Measurements from ENCODE around the gene CT55. TPM values are rescaled to one million over a fixed set of nuclear protein-coding genes. Genes with fewer than 3 reads are reported as not detected.
"Not testable (repeated sequence)": the region's sequence is repeated elsewhere in the genome, so short reads cannot be mapped to it uniquely, and the experiment has no call there.

CT55 gene
- total RNA-seq, 1 donor from 2014 or later, result not detected

DNA sequence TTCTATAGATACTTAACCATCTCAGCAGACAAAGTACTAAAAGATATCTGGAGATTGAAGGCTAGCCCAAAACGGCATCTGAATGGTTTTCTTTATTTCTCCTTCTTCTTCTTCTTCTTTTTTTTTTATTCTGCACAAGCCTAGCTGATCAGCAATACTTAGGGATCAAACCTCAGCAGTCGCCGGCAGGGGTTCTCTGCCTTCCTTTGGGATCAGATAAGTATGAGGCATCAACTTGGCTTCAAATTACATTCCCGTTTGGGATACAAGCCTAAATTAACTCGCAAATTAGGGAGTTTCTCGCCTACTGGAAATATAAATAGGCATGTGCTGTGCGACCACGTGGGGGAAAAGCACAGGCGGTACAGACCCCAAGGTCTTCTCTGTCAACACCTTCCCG is 730 bp downstream of the CT55 start:
- H2AFZ ChIP-seq (replicated peaks), result no peak overlapping the region
- H3F3A ChIP-seq (ENCODE audit: low read depth), result no peaks in the 10 kb centered on the region
- no peaks in the 10 kb centered on the region for H3K36me3 Mint-ChIP-seq
- H3K4me1 Mint-ChIP-seq, result no peaks in the 10 kb centered on the region
- H4K20me1 ChIP-seq (ENCODE audit: low read depth), result no peaks in the 10 kb centered on the region
- no peak overlapping the region for H3K9ac ChIP-seq
- H3K27ac ChIP-seq, result no peak overlapping the region
- H3K4me1 ChIP-seq, result no peaks in the 10 kb centered on the region
- no peak overlapping the region for H3K4me2 ChIP-seq
- H3K4me3 ChIP-seq, result no peak overlapping the region
- no peaks in the 10 kb centered on the region for H3K36me3 ChIP-seq
- H3K79me2 ChIP-seq (ENCODE audit: low read depth), result no peaks in the 10 kb centered on the region
- DNase-seq (ENCODE audit: low spot score), result no peak
- TF ChIP-seq EZH2phosphoT487 (IDR thresholded peaks at IDR 0.05) (no peak), EZH2 (IDR thresholded peaks at IDR 0.05) (no peak)
- TF ChIP-seq, protein P1, sequence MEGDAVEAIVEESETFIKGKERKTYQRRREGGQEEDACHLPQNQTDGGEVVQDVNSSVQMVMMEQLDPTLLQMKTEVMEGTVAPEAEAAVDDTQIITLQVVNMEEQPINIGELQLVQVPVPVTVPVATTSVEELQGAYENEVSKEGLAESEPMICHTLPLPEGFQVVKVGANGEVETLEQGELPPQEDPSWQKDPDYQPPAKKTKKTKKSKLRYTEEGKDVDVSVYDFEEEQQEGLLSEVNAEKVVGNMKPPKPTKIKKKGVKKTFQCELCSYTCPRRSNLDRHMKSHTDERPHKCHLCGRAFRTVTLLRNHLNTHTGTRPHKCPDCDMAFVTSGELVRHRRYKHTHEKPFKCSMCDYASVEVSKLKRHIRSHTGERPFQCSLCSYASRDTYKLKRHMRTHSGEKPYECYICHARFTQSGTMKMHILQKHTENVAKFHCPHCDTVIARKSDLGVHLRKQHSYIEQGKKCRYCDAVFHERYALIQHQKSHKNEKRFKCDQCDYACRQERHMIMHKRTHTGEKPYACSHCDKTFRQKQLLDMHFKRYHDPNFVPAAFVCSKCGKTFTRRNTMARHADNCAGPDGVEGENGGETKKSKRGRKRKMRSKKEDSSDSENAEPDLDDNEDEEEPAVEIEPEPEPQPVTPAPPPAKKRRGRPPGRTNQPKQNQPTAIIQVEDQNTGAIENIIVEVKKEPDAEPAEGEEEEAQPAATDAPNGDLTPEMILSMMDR (IDR thresholded peaks at IDR 0.05), result no peak
- no peaks in the 10 kb centered on the region for H3K27me3 ChIP-seq
- H3K27me3 Mint-ChIP-seq (ENCODE audit: insufficient read depth, low read depth), result no peaks in the 10 kb centered on the region
- no peaks in the 10 kb centered on the region for H3K9me3 ChIP-seq (ENCODE audit: low read depth)
- no peaks in the 10 kb centered on the region for H3K9me3 Mint-ChIP-seq
- H3K4me3 Mint-ChIP-seq, result no peak overlapping the region
- H3K27ac Mint-ChIP-seq, result no peak overlapping the region

DNA sequence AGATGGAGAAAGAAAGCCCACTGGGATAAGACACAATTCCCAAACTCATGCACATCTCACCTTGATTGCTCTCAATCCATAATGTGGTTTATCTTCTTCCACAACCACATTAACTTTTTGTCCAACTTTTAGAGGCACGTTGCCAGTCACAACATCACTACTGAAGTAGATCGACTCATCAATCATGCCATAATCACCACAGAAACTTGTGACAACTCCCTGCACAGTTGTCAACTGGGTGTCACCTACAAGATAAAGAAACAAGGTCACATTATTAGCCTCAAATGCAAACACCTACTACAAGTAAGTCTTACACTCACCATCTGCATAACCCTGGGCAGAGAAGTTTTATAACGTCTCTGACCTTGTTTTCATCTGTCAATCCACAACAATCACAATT is 1.7 kb downstream of the CT55 start:
- not testable (repeated sequence) for H3K4me3 Mint-ChIP-seq; H2AFZ ChIP-seq (replicated peaks); H3K27ac ChIP-seq; H3K4me1 ChIP-seq; H3F3A ChIP-seq (ENCODE audit: low read depth); H3K9ac ChIP-seq; H3K9me3 ChIP-seq (ENCODE audit: low read depth); H3K4me2 ChIP-seq; H3K36me3 Mint-ChIP-seq; H3K4me3 ChIP-seq; H3K79me2 ChIP-seq (ENCODE audit: low read depth); H3K27ac Mint-ChIP-seq; H3K9me3 Mint-ChIP-seq; H3K4me1 Mint-ChIP-seq; H3K27me3 ChIP-seq; H3K27me3 Mint-ChIP-seq (ENCODE audit: insufficient read depth, low read depth); H4K20me1 ChIP-seq (ENCODE audit: low read depth); H3K36me3 ChIP-seq; DNase-seq (ENCODE audit: low spot score)

DNA sequence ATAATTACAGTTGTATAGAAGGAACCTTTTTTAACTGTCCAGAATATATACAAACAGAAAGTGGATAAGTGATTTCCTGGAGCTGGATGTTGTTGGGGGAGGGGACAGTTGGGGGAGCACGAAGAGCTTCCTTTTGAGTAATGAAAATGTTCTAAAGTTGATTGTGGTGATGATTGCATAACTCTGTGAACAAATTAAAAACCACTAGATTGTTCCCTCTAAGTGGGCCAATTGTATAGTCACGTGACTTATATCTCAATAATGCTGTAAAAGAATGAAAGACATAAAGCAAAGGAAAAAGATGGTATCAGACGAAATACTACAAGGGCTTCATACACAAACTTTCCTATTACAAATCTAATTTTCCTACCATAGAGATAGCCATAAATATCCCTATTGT is 2.7 kb downstream of the CT55 start:
- Histone ChIP-seq H2AFZ (replicated peaks) (no peak overlapping the region), H3K27me3 (no peaks in the 10 kb centered on the region), H3K9me3 (ENCODE audit: low read depth) (no peaks in the 10 kb centered on the region), H3K4me1 (no peaks in the 10 kb centered on the region), H3K79me2 (ENCODE audit: low read depth) (no peaks in the 10 kb centered on the region), H4K20me1 (ENCODE audit: low read depth) (no peaks in the 10 kb centered on the region), H3K36me3 (no peaks in the 10 kb centered on the region), H3K9ac (no peak overlapping the region), H3K27ac (no peak overlapping the region), H3K4me3 (no peak overlapping the region), H3F3A (ENCODE audit: low read depth) (no peaks in the 10 kb centered on the region), H3K4me2 (no peak overlapping the region)
- Mint-ChIP-seq H3K4me1 (no peaks in the 10 kb centered on the region), H3K27ac (no peak overlapping the region), H3K27me3 (ENCODE audit: insufficient read depth, low read depth) (no peaks in the 10 kb centered on the region), H3K4me3 (no peak overlapping the region), H3K9me3 (no peaks in the 10 kb centered on the region), H3K36me3 (no peaks in the 10 kb centered on the region)
- TF ChIP-seq EZH2phosphoT487 (IDR thresholded peaks at IDR 0.05) (no peak), EZH2 (IDR thresholded peaks at IDR 0.05) (no peak)
- TF ChIP-seq, protein P1 (IDR thresholded peaks at IDR 0.05), result no peak
- DNase-seq (ENCODE audit: low spot score), result no peak

DNA sequence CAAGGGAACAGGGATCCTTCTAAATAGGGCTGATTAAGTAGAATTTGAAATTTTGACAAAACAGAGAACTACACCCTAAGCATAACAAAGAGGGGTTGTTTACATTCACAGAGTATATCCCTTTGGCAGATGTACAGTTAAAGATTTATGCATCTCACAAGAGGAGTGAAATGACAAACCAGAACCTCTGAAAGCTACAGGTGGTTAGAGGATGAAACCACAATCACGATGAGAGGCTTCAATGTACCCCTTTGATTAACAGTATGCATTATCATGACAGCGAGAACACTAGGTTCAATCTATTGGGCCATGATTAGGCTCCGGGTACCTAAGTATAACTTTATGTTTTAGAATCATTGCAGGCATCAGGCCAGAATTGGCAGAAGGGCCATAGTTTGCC is 16.5 kb downstream of the CT55 start:
- H4K20me1 ChIP-seq (ENCODE audit: low read depth); H3K4me3 ChIP-seq; H3K79me2 ChIP-seq (ENCODE audit: low read depth); H3K27ac Mint-ChIP-seq; H3K36me3 ChIP-seq; H3K36me3 Mint-ChIP-seq; H3K4me1 Mint-ChIP-seq; H2AFZ ChIP-seq (replicated peaks); H3F3A ChIP-seq (ENCODE audit: low read depth); DNase-seq (ENCODE audit: low spot score); H3K4me2 ChIP-seq; H3K27ac ChIP-seq; H3K27me3 Mint-ChIP-seq (ENCODE audit: insufficient read depth, low read depth); H3K27me3 ChIP-seq; H3K9ac ChIP-seq; H3K4me3 Mint-ChIP-seq; H3K9me3 Mint-ChIP-seq; H3K4me1 ChIP-seq; H3K9me3 ChIP-seq (ENCODE audit: low read depth): not testable (repeated sequence)

- not testable (repeated sequence) for H3K9ac ChIP-seq; H3K79me2 ChIP-seq (ENCODE audit: low read depth); H3K27ac ChIP-seq; H3K4me2 ChIP-seq; H3K4me1 ChIP-seq; H3K36me3 Mint-ChIP-seq; H3K9me3 ChIP-seq (ENCODE audit: low read depth); H3K4me1 Mint-ChIP-seq; H3K9me3 Mint-ChIP-seq; H3K27me3 Mint-ChIP-seq (ENCODE audit: insufficient read depth, low read depth); H3K36me3 ChIP-seq; H4K20me1 ChIP-seq (ENCODE audit: low read depth); H3F3A ChIP-seq (ENCODE audit: low read depth); DNase-seq (ENCODE audit: low spot score); H3K4me3 Mint-ChIP-seq; H2AFZ ChIP-seq (replicated peaks); H3K27me3 ChIP-seq; H3K27ac Mint-ChIP-seq; H3K4me3 ChIP-seq
These were observed 45.1 kb downstream of the CT55 start for GRCh38 chrX:135126145-135126544.

- not testable (repeated sequence) for H2AFZ ChIP-seq (replicated peaks); H3K79me2 ChIP-seq (ENCODE audit: low read depth); H3K4me1 ChIP-seq; H3K27ac Mint-ChIP-seq; H3K27ac ChIP-seq; H3K36me3 ChIP-seq; H3K9me3 Mint-ChIP-seq; H3K4me3 Mint-ChIP-seq; H3K9me3 ChIP-seq (ENCODE audit: low read depth); H3K27me3 Mint-ChIP-seq (ENCODE audit: insufficient read depth, low read depth); H4K20me1 ChIP-seq (ENCODE audit: low read depth); H3F3A ChIP-seq (ENCODE audit: low read depth); H3K4me3 ChIP-seq; H3K36me3 Mint-ChIP-seq; H3K27me3 ChIP-seq; DNase-seq (ENCODE audit: low spot score); H3K4me1 Mint-ChIP-seq; H3K4me2 ChIP-seq; H3K9ac ChIP-seq
These were observed 51.1 kb downstream of the CT55 start, which contains the start of gene ETDB for GRCh38 chrX:135120056-135120576. Gene ETDB, minus strand, starts transcription at chrX:135120526. Its CDS starts 1,265 bp downstream, at chrX:135119261.

DNA sequence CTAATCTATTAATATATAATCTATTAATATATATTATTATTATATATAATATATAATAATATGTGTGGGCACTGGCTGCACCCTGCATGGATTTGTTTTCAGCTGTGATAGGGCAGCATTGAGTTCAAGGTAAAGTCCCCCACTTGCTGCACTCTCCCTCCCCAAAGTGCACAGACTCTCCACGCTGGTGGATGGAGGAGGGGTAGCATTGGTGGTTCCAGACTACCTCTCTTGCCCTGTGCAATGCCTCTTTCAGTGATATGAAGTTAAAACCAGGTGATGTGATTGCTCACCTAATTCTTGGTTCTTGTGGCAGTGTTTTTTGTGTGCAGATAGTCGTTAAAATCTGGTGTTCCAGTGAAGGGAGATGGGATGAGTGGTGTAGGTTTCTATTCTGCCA is 55.1 kb downstream of the CT55 start:
- H4K20me1 ChIP-seq (ENCODE audit: low read depth); H3K27me3 ChIP-seq; H3F3A ChIP-seq (ENCODE audit: low read depth); H3K4me2 ChIP-seq; H3K4me1 ChIP-seq; H3K4me3 ChIP-seq; H3K9me3 Mint-ChIP-seq; H3K9ac ChIP-seq; H3K36me3 ChIP-seq; DNase-seq (ENCODE audit: low spot score); H3K79me2 ChIP-seq (ENCODE audit: low read depth); H3K9me3 ChIP-seq (ENCODE audit: low read depth); H3K27ac ChIP-seq; H3K27ac Mint-ChIP-seq; H3K27me3 Mint-ChIP-seq (ENCODE audit: insufficient read depth, low read depth); H3K4me3 Mint-ChIP-seq; H3K36me3 Mint-ChIP-seq; H3K4me1 Mint-ChIP-seq; H2AFZ ChIP-seq (replicated peaks): not testable (repeated sequence)

Measured in neural progenitor cell (in vitro differentiated cells).